Adrenal gland (tissue), 12 donors: ENCODE data around the gene CIB4. TPM values are rescaled to one million over a fixed set of nuclear protein-coding genes. Genes with fewer than 3 reads are reported as not detected.

ENCODE experiments used
- DNase-seq, 7 donors: peaks; one replicate each; pipeline ENCODE4 v3.0.0-alpha.2; 2019 to 2020
- H3K27ac ChIP-seq, 5 donors: fragments of 200-600 bp; sonication (generic) in 4 of 5; 1 replicate in 3 of 5; 2 replicates in 2 of 5; pipeline versions ENCODE4 v1.5.1 to v1.8.0; 2016 to 2020; ENCODE audit warnings: mild to moderate bottlenecking in 1 of 5
- H3K27me3 ChIP-seq: fragments of 200-600 bp; 2 replicates; pipeline ENCODE4 v1.8.0; 2021
- H3K36me3 ChIP-seq, 2 donors: fragments of 200-600 bp; replicated peaks in 1 of 2; 1 replicate in 1 of 2; 2 replicates in 1 of 2; pipeline versions ENCODE4 v1.5.1 to v1.8.0; 2018 to 2022
- H3K4me1 ChIP-seq, 2 donors: fragments of 200-600 bp; replicated peaks in 1 of 2; 1 replicate in 1 of 2; 2 replicates in 1 of 2; pipeline versions ENCODE4 v1.5.1 to v1.8.0; 2018 to 2021
- H3K4me3 ChIP-seq, 4 donors: fragments of 200-600 bp; sonication (generic) in 3 of 4; one replicate each; pipeline ENCODE4 v1.5.1; 2016 to 2018
- H3K9me3 ChIP-seq, 3 donors: fragments of 200-600 bp; sonication (generic) in 1 of 3; replicated peaks in 1 of 3; 1 replicate in 2 of 3; 2 replicates in 1 of 3; pipeline versions ENCODE4 v1.5.1 to v1.8.0; 2016 to 2021
- POLR2A ChIP-seq, 2 donors: fragments of 450-650 bp; IDR thresholded peaks; one replicate each; pipeline ENCODE4 v1.6.1; 2017; ENCODE audit warnings: antibody characterized with exemption in 2 of 2, mild to moderate bottlenecking in 2 of 2, moderate library complexity in 1 of 2
- WGBS, 4 donors: extraction: QIAGEN DNeasy Blood & Tissue Kit in 2 of 4; methylation state at CpG; one replicate each; pipeline versions ENCODE4 v1.1.5 to v1.1.7; 2013 to 2017; 5-methylcytosine and 5-hydroxymethylcytosine counted together
- intact Hi-C, 2 donors: fragments of 100-400 bp; cut with DNase I; formaldehyde crosslinking; loops; one replicate each; pipeline versions ENCODE4 v1.14.1 to v1.15.0; 2022 to 2023
- polyA plus RNA-seq, 3 donors: library from polyadenylated mRNA; stranded (reverse); fragments of 200-250 nt in 2 of 3; fragments of 350-450 nt in 1 of 3; fragmentation: Illumina TruSeq in 1 of 3; extraction: RNeasy Lipid Tissue Mini Kit (QIAGEN cat#74804) in 1 of 3; gene quantifications; one replicate each; pipeline ENCODE4 v1.2.3, GENCODE V29; 2013 to 2014
- total RNA-seq, 9 donors: library from RNA; depleted of rRNA in 4 of 9; stranded (reverse); fragments of >200 nt in 4 of 9; fragments of 120-200 nt in 1 of 9; fragmentation: NEBNext Ultra II Directional in 1 of 9; extraction: Animal tissue kit (Norgen Biotek cat#: 25700) in 1 of 9; gene quantifications; one replicate each; pipeline versions ENCODE4 v1.1.0 to v1.2.4, GENCODE V29; 2013 to 2023
- TF ChIP-seq, protein P1 (sequence below), 6 experiments: fragments of 450-650 bp in 4 of 6; fragments of 200-600 bp in 2 of 6; sonication (generic) in 1 of 6; IDR thresholded peaks; 1 replicate in 5 of 6; 2 replicates in 1 of 6; pipeline versions ENCODE4 v1.5.1 to v1.8.0; 2016 to 2021; ENCODE audit warnings: antibody characterized with exemption in 6 of 6, mild to moderate bottlenecking in 2 of 6, moderate library complexity in 1 of 6
- donor health status: healthy with polysubstance abuse.
- donor health status: Bipolar disorder and iron deficiency.
- donor health status: DM: yes; HTN: yes; CAD: no.
- donor health status: DM: no; HTN: no; CAD: no.
- donor health status: DM: no; HTN: no; CAD: no.
- donor health status: DM: yes; HTN: yes; CAD: no.

Gene CIB4
- total and polyA plus RNA-seq, 12 donors, result 2.2 to 10.1 (median 3.5) TPM; not detected in 2

- TF ChIP-seq, protein P1, sequence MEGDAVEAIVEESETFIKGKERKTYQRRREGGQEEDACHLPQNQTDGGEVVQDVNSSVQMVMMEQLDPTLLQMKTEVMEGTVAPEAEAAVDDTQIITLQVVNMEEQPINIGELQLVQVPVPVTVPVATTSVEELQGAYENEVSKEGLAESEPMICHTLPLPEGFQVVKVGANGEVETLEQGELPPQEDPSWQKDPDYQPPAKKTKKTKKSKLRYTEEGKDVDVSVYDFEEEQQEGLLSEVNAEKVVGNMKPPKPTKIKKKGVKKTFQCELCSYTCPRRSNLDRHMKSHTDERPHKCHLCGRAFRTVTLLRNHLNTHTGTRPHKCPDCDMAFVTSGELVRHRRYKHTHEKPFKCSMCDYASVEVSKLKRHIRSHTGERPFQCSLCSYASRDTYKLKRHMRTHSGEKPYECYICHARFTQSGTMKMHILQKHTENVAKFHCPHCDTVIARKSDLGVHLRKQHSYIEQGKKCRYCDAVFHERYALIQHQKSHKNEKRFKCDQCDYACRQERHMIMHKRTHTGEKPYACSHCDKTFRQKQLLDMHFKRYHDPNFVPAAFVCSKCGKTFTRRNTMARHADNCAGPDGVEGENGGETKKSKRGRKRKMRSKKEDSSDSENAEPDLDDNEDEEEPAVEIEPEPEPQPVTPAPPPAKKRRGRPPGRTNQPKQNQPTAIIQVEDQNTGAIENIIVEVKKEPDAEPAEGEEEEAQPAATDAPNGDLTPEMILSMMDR (IDR thresholded peaks at IDR 0.05), result peak in 3 of 6 experiments; percentile 11 to 33 (median 27)
- TF ChIP-seq POLR2A (IDR thresholded peaks at IDR 0.05), result no peak
- Histone ChIP-seq H3K36me3 (no peaks in the 10 kb centered on the region), H3K9me3 (no peaks in the 10 kb centered on the region), H3K4me1 (peaks cover 0 to 8% of the 10 kb centered on the region in 2 donors), H3K27ac (no peak overlapping the region), H3K4me3 (peak overlapping the region in 1 of 4 donors; percentile 51), H3K27me3 (peaks cover 33% of the 10 kb centered on the region)
- WGBS, 4 donors, result 19 to 58% (median 33%) methylated on average over 18 to 68 of the region's 69 CpGs
- DNase-seq, result peak in 6 of 7 donors; percentile 33 to 57 (median 44)
- intact Hi-C loops, result no loop called here
These were observed 79.0 kb downstream of the CIB4 start for GRCh38 chr2:26561918-26562810.

DNA sequence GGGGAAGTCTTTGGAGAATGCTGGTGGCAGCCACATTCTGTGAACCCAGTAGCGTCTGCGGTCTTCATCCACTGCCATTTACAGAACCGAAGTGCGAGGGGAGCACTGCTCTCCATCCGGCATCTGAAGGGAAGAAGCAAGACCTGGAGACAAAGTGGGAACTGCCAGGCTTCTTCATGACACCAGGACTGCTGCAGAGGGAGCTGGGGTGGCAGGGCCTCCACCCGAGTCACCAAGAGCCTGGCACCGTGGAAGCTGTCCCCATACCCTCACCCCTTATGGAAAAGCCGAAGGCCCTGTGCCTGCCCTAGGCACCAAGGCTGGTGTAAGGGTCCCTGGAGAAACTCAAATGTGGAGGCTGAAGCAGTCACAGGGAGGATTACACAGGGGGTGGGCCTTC is 79.8 kb downstream of the CIB4 start:
- WGBS, 4 donors, result 93 to 98% (median 97%) methylated on average over 5 to 8 of the region's 8 CpGs
- Histone ChIP-seq H3K9me3 (no peaks in the 10 kb centered on the region), H3K27ac (no peak overlapping the region), H3K4me3 (no peak overlapping the region), H3K36me3 (no peaks in the 10 kb centered on the region), H3K27me3 (peaks cover 31% of the 10 kb centered on the region), H3K4me1 (peaks cover 0 to 8% of the 10 kb centered on the region in 2 donors)
- intact Hi-C loops, result no loop called here
- DNase-seq, result no peak
- TF ChIP-seq, protein P1 (IDR thresholded peaks at IDR 0.05), result no peak
- no peak for TF ChIP-seq POLR2A (IDR thresholded peaks at IDR 0.05)

GRCh38 chr2:26560892-26561291 is 80.3 kb downstream of the CIB4 start:
- H3K36me3 ChIP-seq, result no peaks in the 10 kb centered on the region
- H3K27me3 ChIP-seq, result peaks cover 26% of the 10 kb centered on the region
- H3K9me3 ChIP-seq, result no peaks in the 10 kb centered on the region
- TF ChIP-seq, protein P1 (IDR thresholded peaks at IDR 0.05), result no peak
- TF ChIP-seq POLR2A (IDR thresholded peaks at IDR 0.05), result no peak
- H3K27ac ChIP-seq, result no peak overlapping the region
- intact Hi-C loops, result no loop called here
- no peak for DNase-seq
- 73 to 97% (median 94%) methylated on average over 3 of the region's 3 CpGs for WGBS, 4 donors
- H3K4me3 ChIP-seq, result no peak overlapping the region
- H3K4me1 ChIP-seq, result peaks cover 0 to 8% of the 10 kb centered on the region in 2 donors

DNA sequence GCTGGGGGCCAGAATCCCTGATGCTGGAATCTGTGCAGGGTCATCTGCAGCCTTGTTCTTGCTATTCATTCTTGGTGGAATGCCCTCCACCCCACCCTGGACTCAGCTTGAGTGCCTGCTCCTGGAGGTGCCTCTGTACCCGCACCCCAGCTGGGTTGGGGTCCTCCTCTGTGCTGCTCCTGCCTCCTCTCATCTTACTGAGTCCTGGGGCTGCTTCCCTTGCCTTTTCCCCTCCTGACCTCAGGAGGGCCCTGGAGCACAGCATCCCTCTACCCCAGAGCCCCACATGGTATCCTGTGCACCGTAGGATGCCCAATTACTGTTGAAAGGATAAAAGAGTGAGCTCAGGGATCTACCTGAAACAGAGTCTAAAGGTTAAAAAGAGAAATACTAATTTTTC is 81.6 kb downstream of the CIB4 start:
- Histone ChIP-seq H3K4me3 (no peak overlapping the region), H3K36me3 (no peaks in the 10 kb centered on the region), H3K27ac (no peak overlapping the region), H3K4me1 (peaks cover 0 to 8% of the 10 kb centered on the region in 2 donors), H3K9me3 (no peaks in the 10 kb centered on the region), H3K27me3 (peaks cover 23% of the 10 kb centered on the region)
- DNase-seq, result no peak
- 71 to 100% (median 86%) methylated on average over 2 of the region's 2 CpGs for WGBS, 4 donors
- TF ChIP-seq, protein P1 (IDR thresholded peaks at IDR 0.05), result no peak
- no peak for TF ChIP-seq POLR2A (IDR thresholded peaks at IDR 0.05)
- intact Hi-C loops, result no loop called here
